Measurements from ENCODE around the gene GSDME.

GRCh38 chr7:24733414-24734060 is 23.7 kb downstream of the GSDME start:
- TF ChIP-seq CTCF (IDR thresholded peaks at IDR 0.05) (no peak), POLR2A (IDR thresholded peaks at IDR 0.05) (no peak)
